Endodermal cell (in vitro differentiated cells): Measurements from ENCODE around the gene ERG. TPM values are rescaled to one million over a fixed set of nuclear protein-coding genes. Genes with fewer than 3 reads are reported as not detected.

ENCODE experiments used
- DNase-seq: peaks from one replicate; pipeline ENCODE4 v3.0.0-alpha.2; 2017
- H3K27ac ChIP-seq: 2 replicates; pipeline ENCODE4 v1.5.1; 2013; ENCODE audit warnings: mild to moderate bottlenecking, low read depth, low read length, moderate library complexity
- H3K27me3 ChIP-seq: 2 replicates; pipeline ENCODE4 v1.6.1; 2013; ENCODE audit warnings: mild to moderate bottlenecking, low read length, moderate library complexity; ENCODE audit not compliant: insufficient read depth, control insufficient read depth, poor library complexity, severe bottlenecking
- H3K36me3 ChIP-seq: 2 replicates; pipeline ENCODE4 v1.7.0; 2013; ENCODE audit warnings: mild to moderate bottlenecking, low read length, moderate library complexity; ENCODE audit not compliant: control insufficient read depth, insufficient read depth
- H3K4me1 ChIP-seq: one replicate; pipeline ENCODE4 v1.7.0; 2013; ENCODE audit warnings: low read length; ENCODE audit not compliant: control insufficient read depth, insufficient read depth
- H3K4me3 ChIP-seq: 2 replicates; pipeline ENCODE4 v1.5.1; 2013; ENCODE audit warnings: mild to moderate bottlenecking, low read length, moderate library complexity
- H3K9ac ChIP-seq: 2 replicates; pipeline ENCODE4 v1.6.1; 2013; ENCODE audit warnings: mild to moderate bottlenecking, low read length, moderate library complexity; ENCODE audit not compliant: poor library complexity, severe bottlenecking; ENCODE audit errors: extremely low read depth
- H3K9me3 ChIP-seq: 2 replicates; pipeline ENCODE4 v1.6.1; 2013; ENCODE audit warnings: mild to moderate bottlenecking, low read length, moderate library complexity; ENCODE audit not compliant: control insufficient read depth
- H3K27ac Mint-ChIP-seq: 2 replicates; pipeline ENCODE4 v1.8.0; 2020; ENCODE audit warnings: mixed read lengths
- H3K27me3 Mint-ChIP-seq: 2 replicates; pipeline ENCODE4 v1.8.0; 2021; ENCODE audit warnings: mild to moderate bottlenecking, mixed read lengths; ENCODE audit not compliant: insufficient read depth
- H3K36me3 Mint-ChIP-seq: 2 replicates; pipeline ENCODE4 v1.8.0; 2020; ENCODE audit warnings: low read depth, mixed read lengths
- H3K4me1 Mint-ChIP-seq: 2 replicates; pipeline ENCODE4 v1.8.0; 2020; ENCODE audit warnings: mixed read lengths
- H3K4me3 Mint-ChIP-seq: 2 replicates; pipeline ENCODE4 v1.8.0; 2020; ENCODE audit warnings: mild to moderate bottlenecking, moderate library complexity, mixed read lengths
- H3K9me3 Mint-ChIP-seq: 2 replicates; pipeline ENCODE4 v1.8.0; 2020; ENCODE audit warnings: mild to moderate bottlenecking, mixed read lengths
- WGBS, 2 experiments: methylation state at CpG; one replicate each; pipeline versions ENCODE4 v1.1.5 to v1.1.7; 2013; ENCODE audit warnings: missing lambda C conversion rate in 2 of 2, mixed read lengths in 1 of 2; ENCODE audit not compliant: insufficient coverage in 1 of 2, insufficient read length in 1 of 2; 5-methylcytosine and 5-hydroxymethylcytosine counted together
- total RNA-seq, 2 donors: library from RNA; stranded (reverse); fragmentation: NEBNext Ultra II Directional in 1 of 2; extraction: Animal tissue kit (Norgen Biotek cat#: 25700) in 1 of 2; gene quantifications; 2 replicates in 1 of 2; 3 replicates in 1 of 2; pipeline ENCODE4 v1.2.1, GENCODE V29; 2021
- TF ChIP-seq, protein P1 (sequence below): fragments of 200-600 bp; sonication (generic); conservative IDR thresholded peaks from 2 replicates; pipeline ENCODE4 v1.5.0; 2021; ENCODE audit warnings: antibody characterized with exemption, mild to moderate bottlenecking

Gene ERG
- total RNA-seq, 2 donors from 2014 or later: not detected

DNA sequence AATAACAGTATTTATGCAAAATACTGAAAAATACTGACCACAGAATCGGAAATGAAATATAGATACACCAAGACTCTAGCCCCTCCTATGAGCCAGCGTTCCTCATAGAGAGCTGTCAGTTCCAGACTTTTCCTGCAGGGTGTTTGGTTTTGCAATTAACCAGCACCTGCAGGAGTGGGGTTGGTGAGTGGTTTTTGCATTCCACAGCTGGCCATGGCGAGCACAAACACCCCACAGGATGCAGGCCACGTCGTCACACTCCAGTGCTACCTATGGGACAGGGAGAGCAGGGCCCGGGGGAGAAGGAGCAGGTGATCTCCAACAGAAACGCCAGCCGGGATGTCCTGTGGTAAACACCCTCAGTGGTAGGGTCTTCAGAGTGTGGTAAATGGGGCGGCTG is 94.1 kb downstream of the ERG start:
- Histone ChIP-seq H3K27ac (no peak overlapping the region), H3K9me3 (no peaks in the 10 kb centered on the region), H3K4me1 (peaks cover 4% of the 10 kb centered on the region), H3K4me3 (no peak overlapping the region), H3K27me3 (no peaks in the 10 kb centered on the region), H3K9ac (no peak overlapping the region), H3K36me3 (no peaks in the 10 kb centered on the region)
- TF ChIP-seq, protein P1, sequence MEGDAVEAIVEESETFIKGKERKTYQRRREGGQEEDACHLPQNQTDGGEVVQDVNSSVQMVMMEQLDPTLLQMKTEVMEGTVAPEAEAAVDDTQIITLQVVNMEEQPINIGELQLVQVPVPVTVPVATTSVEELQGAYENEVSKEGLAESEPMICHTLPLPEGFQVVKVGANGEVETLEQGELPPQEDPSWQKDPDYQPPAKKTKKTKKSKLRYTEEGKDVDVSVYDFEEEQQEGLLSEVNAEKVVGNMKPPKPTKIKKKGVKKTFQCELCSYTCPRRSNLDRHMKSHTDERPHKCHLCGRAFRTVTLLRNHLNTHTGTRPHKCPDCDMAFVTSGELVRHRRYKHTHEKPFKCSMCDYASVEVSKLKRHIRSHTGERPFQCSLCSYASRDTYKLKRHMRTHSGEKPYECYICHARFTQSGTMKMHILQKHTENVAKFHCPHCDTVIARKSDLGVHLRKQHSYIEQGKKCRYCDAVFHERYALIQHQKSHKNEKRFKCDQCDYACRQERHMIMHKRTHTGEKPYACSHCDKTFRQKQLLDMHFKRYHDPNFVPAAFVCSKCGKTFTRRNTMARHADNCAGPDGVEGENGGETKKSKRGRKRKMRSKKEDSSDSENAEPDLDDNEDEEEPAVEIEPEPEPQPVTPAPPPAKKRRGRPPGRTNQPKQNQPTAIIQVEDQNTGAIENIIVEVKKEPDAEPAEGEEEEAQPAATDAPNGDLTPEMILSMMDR: peak; percentile 44
- H3K36me3 Mint-ChIP-seq: no peaks in the 10 kb centered on the region
- DNase-seq: no peak
- H3K9me3 Mint-ChIP-seq: peaks cover 2% of the 10 kb centered on the region
- no peak overlapping the region for H3K4me3 Mint-ChIP-seq
- H3K27ac Mint-ChIP-seq: no peak overlapping the region
- no peaks in the 10 kb centered on the region for H3K27me3 Mint-ChIP-seq
- WGBS, 2 experiments: 92 to 100% methylated on average over 2 to 9 of the region's 9 CpGs
- H3K4me1 Mint-ChIP-seq: peaks cover 7% of the 10 kb centered on the region

DNA sequence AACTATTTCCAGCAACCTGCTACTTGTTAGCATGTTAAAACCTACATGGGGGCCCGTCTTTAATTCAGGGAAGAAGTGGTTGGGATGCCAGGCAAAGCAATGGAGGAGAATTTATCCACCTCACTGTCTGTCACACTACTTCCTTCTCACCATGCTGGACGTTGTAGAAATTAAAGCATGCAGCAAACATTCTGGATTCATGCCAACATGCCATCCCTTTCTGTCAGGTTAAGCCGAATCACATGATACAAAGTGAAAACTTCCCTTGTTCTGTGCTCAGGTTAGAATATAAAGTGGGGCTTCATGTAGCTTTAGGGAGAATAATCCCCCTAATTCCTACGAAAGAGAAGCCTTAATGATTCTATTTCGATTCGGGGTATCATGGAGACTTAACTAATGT is 95.5 kb downstream of the ERG start:
- H3K27ac Mint-ChIP-seq: no peak overlapping the region
- Histone ChIP-seq H3K9ac (no peak overlapping the region), H3K27me3 (no peaks in the 10 kb centered on the region), H3K36me3 (no peaks in the 10 kb centered on the region), H3K9me3 (no peaks in the 10 kb centered on the region), H3K4me3 (no peak overlapping the region), H3K4me1 (peaks cover 4% of the 10 kb centered on the region), H3K27ac (no peak overlapping the region)
- H3K27me3 Mint-ChIP-seq: no peaks in the 10 kb centered on the region
- TF ChIP-seq, protein P1: no peak
- H3K9me3 Mint-ChIP-seq: no peaks in the 10 kb centered on the region
- DNase-seq: no peak
- H3K4me3 Mint-ChIP-seq: no peak overlapping the region
- 74 to 84% methylated on average over 4 to 6 of the region's 6 CpGs for WGBS, 2 experiments
- no peaks in the 10 kb centered on the region for H3K36me3 Mint-ChIP-seq
- H3K4me1 Mint-ChIP-seq: peaks cover 7% of the 10 kb centered on the region

DNA sequence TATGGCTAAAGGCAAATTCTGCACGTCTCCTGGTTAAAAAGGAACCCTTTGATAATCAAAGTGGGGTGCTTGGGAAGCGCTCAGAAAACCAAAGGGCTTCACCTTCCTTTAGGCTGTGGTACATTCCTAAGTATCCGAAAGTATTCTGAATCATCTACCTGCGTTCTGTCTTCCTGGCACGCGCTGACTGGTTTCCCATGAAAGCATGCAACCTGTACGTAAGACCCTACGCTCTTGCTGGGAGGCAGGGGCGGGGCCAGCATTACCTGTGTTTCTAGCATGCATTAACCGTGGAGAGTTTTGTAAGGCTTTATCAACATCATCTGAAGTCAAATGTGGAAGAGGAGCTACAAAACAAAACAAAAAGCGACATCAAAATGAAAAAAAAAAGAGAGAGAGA is 96.0 kb downstream of the ERG start:
- Mint-ChIP-seq H3K4me1 (peaks cover 7% of the 10 kb centered on the region), H3K4me3 (no peak overlapping the region), H3K9me3 (no peaks in the 10 kb centered on the region), H3K27me3 (no peaks in the 10 kb centered on the region), H3K27ac (no peak overlapping the region), H3K36me3 (no peaks in the 10 kb centered on the region)
- Histone ChIP-seq H3K9ac (no peak overlapping the region), H3K9me3 (no peaks in the 10 kb centered on the region), H3K36me3 (no peaks in the 10 kb centered on the region), H3K4me3 (no peak overlapping the region), H3K27ac (no peak overlapping the region), H3K4me1 (peaks cover 4% of the 10 kb centered on the region), H3K27me3 (no peaks in the 10 kb centered on the region)
- TF ChIP-seq, protein P1: no peak
- WGBS, 2 experiments: 93% methylated on average over 10 of the region's 11 CpGs
- DNase-seq: no peak
